MG63 (cell line): ENCODE measurements around the gene FARSA. TPM values are rescaled to one million over a fixed set of nuclear protein-coding genes. Genes with fewer than 3 reads are reported as not detected.

Experiments used
- total RNA-seq: library from RNA; depleted of rRNA; stranded (reverse); fragments of >200 nt; shearing (Covaris generic); gene quantifications from 2 replicates; pipeline ENCODE4 v1.2.3, GENCODE V29; 2014; ENCODE audit warnings: low replicate concordance; rRNA removed

FARSA gene
- total RNA-seq, 1 experiment from 2014 or later: 410 TPM

Other genes with a start within 250 kb of the FARSA start
- not detected in 2 replicates for gene GNG14, start 245.7 kb downstream of the FARSA start, total RNA-seq
- 31.3 and 46.1 TPM in 2 replicates for gene FBXW9, start 237.1 kb downstream of the FARSA start, total RNA-seq
- gene TNPO2, start 209.8 kb downstream of the FARSA start, total RNA-seq: 83.5 and 84.5 TPM in 2 replicates
- 816 and 999 TPM in 2 replicates for gene TRIR, start 199.0 kb downstream of the FARSA start, total RNA-seq
- 273 and 316 TPM in 2 replicates for gene GET3, start 196.2 kb downstream of the FARSA start, total RNA-seq
- gene BEST2, start 181.9 kb downstream of the FARSA start, total RNA-seq: 0.30 TPM in 1 of 2 replicates, not detected in the other
- gene HOOK2, start 158.2 kb downstream of the FARSA start, total RNA-seq: 23.1 and 48.2 TPM in 2 replicates
- gene JUNB, start 142.2 kb downstream of the FARSA start, total RNA-seq: 82.5 and 125 TPM in 2 replicates
- gene PRDX2, start 131.9 kb downstream of the FARSA start, total RNA-seq: 279 and 325 TPM in 2 replicates
- gene THSD8, start 131.6 kb downstream of the FARSA start, total RNA-seq: 0.99 TPM in 1 of 2 replicates, not detected in the other
- 153 and 219 TPM in 2 replicates for gene RNASEH2A, start 127.1 kb downstream of the FARSA start, total RNA-seq
- gene RTBDN, start 99.1 kb downstream of the FARSA start, total RNA-seq: 0.95 TPM in 1 of 2 replicates, not detected in the other
- 3.4 and 9.8 TPM in 2 replicates for gene MAST1, start 95.2 kb downstream of the FARSA start, total RNA-seq
- gene DNASE2, start 52.3 kb downstream of the FARSA start, total RNA-seq: 23.1 and 38.1 TPM in 2 replicates
- not detected in 2 replicates for gene KLF1, start 46.5 kb downstream of the FARSA start, total RNA-seq
- 44.1 and 86.8 TPM in 2 replicates for gene GCDH, start 42.6 kb downstream of the FARSA start, total RNA-seq
- 1.7 and 2.4 TPM in 2 replicates for gene SYCE2, start 14.4 kb downstream of the FARSA start, total RNA-seq
- gene CALR, start 4.9 kb upstream of the FARSA start, total RNA-seq: 1,902 and 1,921 TPM in 2 replicates
- gene RAD23A, start 12.2 kb upstream of the FARSA start, total RNA-seq: 211 and 354 TPM in 2 replicates
- gene GADD45GIP1, start 23.5 kb upstream of the FARSA start, total RNA-seq: 225 and 240 TPM in 2 replicates
- gene DAND5, start 35.9 kb upstream of the FARSA start, total RNA-seq: 0.33 and 1.2 TPM in 2 replicates
- gene NFIX, start 61.8 kb upstream of the FARSA start, total RNA-seq: 53.9 and 78.0 TPM in 2 replicates
- gene LYL1, start 169.1 kb upstream of the FARSA start, total RNA-seq: not detected in 2 replicates
- gene TRMT1, start 183.0 kb upstream of the FARSA start, total RNA-seq: 127 and 172 TPM in 2 replicates
- 44.6 and 96.4 TPM in 2 replicates for gene NACC1, start 184.6 kb upstream of the FARSA start, total RNA-seq
- 281 and 371 TPM in 2 replicates for gene STX10, start 216.7 kb upstream of the FARSA start, total RNA-seq
- 39.0 and 80.1 TPM in 2 replicates for gene IER2, start 216.7 kb upstream of the FARSA start, total RNA-seq